Lower leg skin (tissue), 3 donors: Measurements from ENCODE around the gene TGM1.

ENCODE experiments used
- POLR2A ChIP-seq, 2 donors: fragments of 450-650 bp; IDR thresholded peaks; one replicate each; pipeline ENCODE4 v1.6.1; 2016 to 2017; ENCODE audit warnings: antibody characterized with exemption in 2 of 2, mild to moderate bottlenecking in 1 of 2, moderate library complexity in 1 of 2
- TF ChIP-seq, protein P1 (sequence below), 3 donors: fragments of 450-650 bp; IDR thresholded peaks; one replicate each; pipeline ENCODE4 v1.5.1; 2016; ENCODE audit warnings: antibody characterized with exemption in 3 of 3, mild to moderate bottlenecking in 3 of 3, moderate library complexity in 2 of 3

DNA sequence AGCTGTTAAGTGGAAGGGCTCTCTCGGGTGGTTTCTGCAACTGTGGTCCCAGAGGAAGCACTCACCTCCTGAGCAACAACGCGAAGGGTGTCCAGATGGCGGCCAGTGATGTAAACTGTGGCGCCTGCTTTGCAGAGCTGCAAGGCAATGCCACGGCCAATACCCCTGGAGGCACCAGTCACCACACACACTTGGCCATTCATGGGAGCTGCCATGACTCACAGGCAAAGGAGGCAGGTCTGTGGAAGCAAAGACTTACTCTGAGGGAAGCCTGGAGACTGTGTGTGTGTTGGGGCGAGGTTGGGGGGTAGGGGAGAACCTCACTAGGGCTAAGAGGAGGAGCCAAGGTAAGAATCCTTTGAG is 35.9 kb upstream of the TGM1 start:
- no peak for TF ChIP-seq POLR2A (IDR thresholded peaks at IDR 0.05)
- TF ChIP-seq, protein P1, sequence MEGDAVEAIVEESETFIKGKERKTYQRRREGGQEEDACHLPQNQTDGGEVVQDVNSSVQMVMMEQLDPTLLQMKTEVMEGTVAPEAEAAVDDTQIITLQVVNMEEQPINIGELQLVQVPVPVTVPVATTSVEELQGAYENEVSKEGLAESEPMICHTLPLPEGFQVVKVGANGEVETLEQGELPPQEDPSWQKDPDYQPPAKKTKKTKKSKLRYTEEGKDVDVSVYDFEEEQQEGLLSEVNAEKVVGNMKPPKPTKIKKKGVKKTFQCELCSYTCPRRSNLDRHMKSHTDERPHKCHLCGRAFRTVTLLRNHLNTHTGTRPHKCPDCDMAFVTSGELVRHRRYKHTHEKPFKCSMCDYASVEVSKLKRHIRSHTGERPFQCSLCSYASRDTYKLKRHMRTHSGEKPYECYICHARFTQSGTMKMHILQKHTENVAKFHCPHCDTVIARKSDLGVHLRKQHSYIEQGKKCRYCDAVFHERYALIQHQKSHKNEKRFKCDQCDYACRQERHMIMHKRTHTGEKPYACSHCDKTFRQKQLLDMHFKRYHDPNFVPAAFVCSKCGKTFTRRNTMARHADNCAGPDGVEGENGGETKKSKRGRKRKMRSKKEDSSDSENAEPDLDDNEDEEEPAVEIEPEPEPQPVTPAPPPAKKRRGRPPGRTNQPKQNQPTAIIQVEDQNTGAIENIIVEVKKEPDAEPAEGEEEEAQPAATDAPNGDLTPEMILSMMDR (IDR thresholded peaks at IDR 0.05) = no peak
